PC-3 (cell line): ENCODE measurements around the gene TCERG1L. TPM values are rescaled to one million over a fixed set of nuclear protein-coding genes. Genes with fewer than 3 reads are reported as not detected.

ENCODE experiments used
- ATAC-seq: fragments of 200-7000 bp; cut with Tn5 transposase; 2 replicates; pipeline ENCODE4 v1.9.1; 2020; ENCODE audit warnings: mild to moderate bottlenecking, moderate library complexity
- BruUV-seq: library from RNA; stranded (reverse); fragments of 400-500 nt; replicated peaks from 2 replicates; lab custom pipeline; 2021; lab: Mats Ljungman, UMichigan
- CTCF ChIA-PET: fragments of 300-600 bp; sonication (Branson Sonifier 250); formaldehyde crosslinking; loops from one replicate; lab custom pipeline; 2022; ENCODE audit warnings: antibody characterized with exemption; lab: Charles Lee
- POLR2A ChIA-PET: fragments of 300-600 bp; sonication (Branson Sonifier 250); formaldehyde crosslinking; loops from one replicate; lab custom pipeline; 2022; ENCODE audit warnings: antibody characterized with exemption; ENCODE audit not compliant: unreplicated experiment; lab: Charles Lee
- DNase-seq: peaks from one replicate; pipeline ENCODE4 v3.0.0-alpha.2; 2015
- H2AFZ ChIP-seq: fragments of 300-600 bp; sonication (generic); 2 replicates; pipeline ENCODE4 v1.6.0; 2016; ENCODE audit warnings: antibody characterized with exemption, low read length
- H3F3A ChIP-seq: fragments of 300-600 bp; sonication (generic); one replicate; pipeline ENCODE4 v1.6.0; 2017; ENCODE audit warnings: antibody characterized with exemption, low read length, control low read depth, mild to moderate bottlenecking; ENCODE audit not compliant: unreplicated experiment
- H3K27ac ChIP-seq: fragments of 300-600 bp; sonication (generic); 2 replicates; pipeline ENCODE4 v1.5.1; 2016; ENCODE audit warnings: mild to moderate bottlenecking, low read length
- H3K27me3 ChIP-seq: fragments of 300-600 bp; sonication (generic); 2 replicates; pipeline ENCODE4 v1.6.1; 2016; ENCODE audit warnings: low read length, mixed read lengths
- H3K36me3 ChIP-seq: fragments of 300-600 bp; sonication (generic); 2 replicates; pipeline ENCODE4 v1.6.1; 2016; ENCODE audit warnings: low read depth, mixed run types, low read length, mixed read lengths
- H3K4me1 ChIP-seq: fragments of 300-600 bp; sonication (generic); 2 replicates; pipeline ENCODE4 v1.5.1; 2016; ENCODE audit warnings: low read length; ENCODE audit not compliant: insufficient read depth
- H3K4me2 ChIP-seq: fragments of 300-600 bp; sonication (generic); 2 replicates; pipeline ENCODE4 v1.6.0; 2016; ENCODE audit warnings: low read length
- H3K4me3 ChIP-seq: fragments of 300-600 bp; sonication (generic); 2 replicates; pipeline ENCODE4 v1.5.1; 2016; ENCODE audit warnings: mild to moderate bottlenecking, low read length, mixed read lengths
- H3K79me2 ChIP-seq: fragments of 300-600 bp; sonication (generic); 2 replicates; pipeline ENCODE4 v1.6.1; 2017; ENCODE audit warnings: low read length, mixed read lengths
- H3K9ac ChIP-seq: fragments of 300-600 bp; sonication (generic); 2 replicates; pipeline ENCODE4 v1.6.0; 2016; ENCODE audit warnings: mild to moderate bottlenecking, low read length
- H3K9me2 ChIP-seq: fragments of 300-600 bp; sonication (generic); replicated peaks from 2 replicates; pipeline ENCODE4 v1.6.1; 2016; ENCODE audit warnings: mixed run types, low read length, mixed read lengths
- H3K9me3 ChIP-seq: fragments of 300-600 bp; sonication (generic); 2 replicates; pipeline ENCODE4 v1.6.1; 2016; ENCODE audit warnings: low read length, mixed read lengths
- H4K20me1 ChIP-seq: fragments of 300-600 bp; sonication (generic); 2 replicates; pipeline ENCODE4 v1.6.1; 2016; ENCODE audit warnings: low read length, mixed read lengths
- EZH2 ChIP-seq: fragments of 300-600 bp; sonication (generic); IDR thresholded peaks from one replicate; pipeline ENCODE4 v1.6.1; 2017; ENCODE audit warnings: antibody characterized with exemption, mild to moderate bottlenecking, low read length; ENCODE audit not compliant: unreplicated experiment
- EZH2phosphoT487 ChIP-seq: fragments of 300-600 bp; sonication (generic); IDR thresholded peaks from 2 replicates; pipeline ENCODE4 v1.6.1; 2018; ENCODE audit warnings: mild to moderate bottlenecking, antibody characterized with exemption, low read length, borderline replicate concordance
- intact Hi-C: fragments of 100-400 bp; cut with micrococcal nuclease; formaldehyde crosslinking; loops from 2 replicates; pipeline ENCODE4 v1.9.0; 2023
- total RNA-seq: library from RNA; depleted of rRNA; stranded (reverse); fragments of >200 nt; gene quantifications from 2 replicates; pipeline ENCODE4 v1.2.3, GENCODE V29; 2014
- TF ChIP-seq, protein P1 (sequence below): fragments of 300-600 bp; sonication (generic); conservative IDR thresholded peaks from 2 replicates; pipeline ENCODE4 v1.5.1; 2017; ENCODE audit warnings: antibody characterized with exemption, low read depth, mild to moderate bottlenecking, low read length

The TCERG1L gene
- total RNA-seq, 1 experiment from 2014 or later: not detected

DNA sequence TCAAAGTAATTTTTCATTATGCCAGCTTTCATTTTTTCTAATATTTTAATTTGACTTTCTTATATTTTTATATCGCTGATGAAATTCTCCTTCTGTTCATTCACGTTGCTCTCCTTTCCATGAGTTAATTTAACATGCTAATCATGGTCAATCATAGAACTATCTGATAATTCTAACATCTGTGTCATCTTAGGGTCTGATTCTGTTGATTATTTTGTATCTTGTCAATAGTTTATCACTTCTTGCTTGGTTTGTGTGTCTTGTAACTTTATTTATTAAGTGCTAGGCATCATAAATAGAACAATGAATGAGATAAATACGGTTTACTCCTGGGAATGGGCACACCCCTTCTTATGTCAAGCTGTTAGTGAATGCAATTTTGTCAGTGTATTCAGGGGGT is 11.0 kb downstream of the TCERG1L start:
- Histone ChIP-seq H3K4me2 (no peak overlapping the region), H3K36me3 (no peaks in the 10 kb centered on the region), H4K20me1 (no peaks in the 10 kb centered on the region), H3K79me2 (no peaks in the 10 kb centered on the region), H3K27ac (no peak overlapping the region), H3K27me3 (no peaks in the 10 kb centered on the region), H3K9ac (no peak overlapping the region), H3K4me3 (no peak overlapping the region), H2AFZ (no peak overlapping the region), H3K9me2 (no peaks in the 10 kb centered on the region), H3K4me1 (no peaks in the 10 kb centered on the region), H3F3A (no peaks in the 10 kb centered on the region), H3K9me3 (peaks cover 8% of the 10 kb centered on the region)
- BruUV-seq: no TSS peak
- DNase-seq (no peak), ATAC-seq (no peak)
- CTCF ChIA-PET: no interaction called here
- POLR2A ChIA-PET: no interaction called here
- TF ChIP-seq EZH2: no peak
- TF ChIP-seq, protein P1, sequence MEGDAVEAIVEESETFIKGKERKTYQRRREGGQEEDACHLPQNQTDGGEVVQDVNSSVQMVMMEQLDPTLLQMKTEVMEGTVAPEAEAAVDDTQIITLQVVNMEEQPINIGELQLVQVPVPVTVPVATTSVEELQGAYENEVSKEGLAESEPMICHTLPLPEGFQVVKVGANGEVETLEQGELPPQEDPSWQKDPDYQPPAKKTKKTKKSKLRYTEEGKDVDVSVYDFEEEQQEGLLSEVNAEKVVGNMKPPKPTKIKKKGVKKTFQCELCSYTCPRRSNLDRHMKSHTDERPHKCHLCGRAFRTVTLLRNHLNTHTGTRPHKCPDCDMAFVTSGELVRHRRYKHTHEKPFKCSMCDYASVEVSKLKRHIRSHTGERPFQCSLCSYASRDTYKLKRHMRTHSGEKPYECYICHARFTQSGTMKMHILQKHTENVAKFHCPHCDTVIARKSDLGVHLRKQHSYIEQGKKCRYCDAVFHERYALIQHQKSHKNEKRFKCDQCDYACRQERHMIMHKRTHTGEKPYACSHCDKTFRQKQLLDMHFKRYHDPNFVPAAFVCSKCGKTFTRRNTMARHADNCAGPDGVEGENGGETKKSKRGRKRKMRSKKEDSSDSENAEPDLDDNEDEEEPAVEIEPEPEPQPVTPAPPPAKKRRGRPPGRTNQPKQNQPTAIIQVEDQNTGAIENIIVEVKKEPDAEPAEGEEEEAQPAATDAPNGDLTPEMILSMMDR: no peak
- TF ChIP-seq EZH2phosphoT487: no peak
- intact Hi-C loops: no loop called here

DNA sequence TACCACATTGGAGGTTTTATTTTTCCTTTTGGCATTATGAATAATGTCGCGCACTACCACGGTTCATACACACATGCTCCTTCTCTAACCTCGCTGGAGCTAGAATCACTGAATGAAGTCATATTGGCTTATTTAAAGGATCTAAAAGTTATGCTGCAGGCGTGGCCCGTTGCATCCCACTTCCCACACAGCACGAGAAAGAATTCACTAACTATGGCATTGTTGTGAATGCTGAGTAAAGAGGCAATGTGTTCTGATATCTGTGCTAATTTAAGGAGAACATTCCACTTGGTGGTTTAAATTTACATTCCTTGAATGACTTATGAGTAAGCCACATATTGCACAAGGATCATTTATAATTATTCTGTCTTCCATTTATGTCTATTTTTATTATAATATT is 20.7 kb downstream of the TCERG1L start:
- no peak for TF ChIP-seq EZH2
- TF ChIP-seq EZH2phosphoT487: no peak
- TF ChIP-seq, protein P1: no peak
- no peaks in the 10 kb centered on the region for H3K36me3 ChIP-seq
- ChIA-PET CTCF (no interaction called here), POLR2A (no interaction called here)
- no peaks in the 10 kb centered on the region for H3K4me1 ChIP-seq
- no peaks in the 10 kb centered on the region for H3K79me2 ChIP-seq
- no peaks in the 10 kb centered on the region for H3K27me3 ChIP-seq
- no peak overlapping the region for H3K9ac ChIP-seq
- H3K9me2 ChIP-seq: no peaks in the 10 kb centered on the region
- H3K4me3 ChIP-seq: no peak overlapping the region
- H3F3A ChIP-seq: no peaks in the 10 kb centered on the region
- H4K20me1 ChIP-seq: no peaks in the 10 kb centered on the region
- BruUV-seq: no TSS peak
- no peak overlapping the region for H3K27ac ChIP-seq
- H3K4me2 ChIP-seq: no peak overlapping the region
- no peak overlapping the region for H2AFZ ChIP-seq
- ATAC-seq (no peak), DNase-seq (no peak)
- intact Hi-C loops: no loop called here
- H3K9me3 ChIP-seq: no peaks in the 10 kb centered on the region

DNA sequence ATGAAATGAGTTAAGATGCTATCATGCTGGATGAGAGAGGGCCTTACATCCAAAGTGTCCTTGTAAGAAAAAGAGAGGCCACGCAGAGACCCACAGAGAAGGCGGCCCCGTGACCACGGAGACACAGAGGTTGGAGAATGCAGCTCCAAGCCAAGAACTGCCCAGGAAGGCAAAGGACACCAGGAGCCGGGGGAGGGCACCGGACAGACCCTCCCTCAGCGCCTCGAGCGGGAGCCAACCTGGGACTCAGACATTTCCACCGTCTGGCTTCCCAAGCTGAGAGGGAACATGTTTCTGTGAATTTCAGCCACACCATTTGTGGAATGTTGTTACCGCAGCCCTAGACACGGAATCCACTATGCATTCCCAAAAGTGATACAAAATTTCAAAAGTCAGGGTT is 22.9 kb downstream of the TCERG1L start:
- no peaks in the 10 kb centered on the region for H3K27me3 ChIP-seq
- BruUV-seq: no TSS peak
- intact Hi-C loops: no loop called here
- ATAC-seq (no peak), DNase-seq (no peak)
- CTCF ChIA-PET: no interaction called here
- H3K36me3 ChIP-seq: no peaks in the 10 kb centered on the region
- no peaks in the 10 kb centered on the region for H3F3A ChIP-seq
- H3K4me1 ChIP-seq: no peaks in the 10 kb centered on the region
- H2AFZ ChIP-seq: no peak overlapping the region
- H4K20me1 ChIP-seq: no peaks in the 10 kb centered on the region
- no peak overlapping the region for H3K27ac ChIP-seq
- no peaks in the 10 kb centered on the region for H3K9me3 ChIP-seq
- POLR2A ChIA-PET: no interaction called here
- TF ChIP-seq EZH2: no peak
- TF ChIP-seq, protein P1: no peak
- TF ChIP-seq EZH2phosphoT487: no peak
- H3K9ac ChIP-seq: no peak overlapping the region
- H3K4me3 ChIP-seq: no peak overlapping the region
- no peaks in the 10 kb centered on the region for H3K79me2 ChIP-seq
- H3K9me2 ChIP-seq: no peaks in the 10 kb centered on the region
- no peak overlapping the region for H3K4me2 ChIP-seq
